NCI-H524 (cell line): ENCODE measurements around the gene GMNC.

Experiments
- DNase-seq, 2 experiments: peaks; one replicate each; lab custom pipeline; 2025; lab: John Stamatoyannopoulos, UW

Gene GMNC

DNA sequence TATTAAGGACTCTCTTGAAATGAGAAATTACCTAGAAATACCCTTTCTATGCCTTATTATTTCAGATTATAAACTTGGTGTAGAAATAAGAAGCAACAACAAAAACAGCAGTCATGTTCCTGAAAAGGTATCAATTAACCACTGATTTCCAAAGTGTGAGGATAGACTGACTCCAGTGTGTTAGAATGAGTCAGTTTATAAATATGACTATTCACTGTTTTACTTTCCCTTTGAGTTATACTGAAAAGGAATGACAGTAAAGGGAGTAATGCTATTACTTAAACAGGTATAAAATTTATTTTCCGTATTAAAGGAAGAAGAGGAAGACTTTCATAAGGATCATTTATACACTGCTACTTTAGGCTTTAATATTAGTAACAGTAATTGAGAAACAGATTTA lies 12.9 kb downstream of the GMNC start:
- no peak for DNase-seq

DNA sequence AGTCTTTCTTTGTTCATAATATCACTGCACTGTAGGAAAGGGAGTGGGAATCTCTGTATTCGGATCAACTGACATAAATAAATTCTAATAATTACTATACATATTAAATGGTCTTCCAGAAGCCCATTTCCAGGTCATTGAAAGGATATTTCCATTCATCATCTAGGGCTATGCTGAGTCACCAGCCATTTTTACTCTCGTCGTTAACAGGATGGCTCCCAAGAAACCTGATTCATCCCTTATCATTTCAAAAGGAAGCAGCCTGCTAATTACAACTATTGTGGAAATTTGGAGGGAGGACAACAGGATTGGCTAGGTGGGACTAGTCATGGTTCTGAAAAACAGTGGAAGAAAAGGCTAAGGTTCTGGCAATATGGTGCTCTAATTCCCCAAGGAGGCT lies 13.6 kb downstream of the GMNC start:
- DNase-seq, result no peak

- no peak for DNase-seq
Measured at GRCh38 chr3:190847436-190847835, 15.1 kb downstream of the GMNC start.

DNA sequence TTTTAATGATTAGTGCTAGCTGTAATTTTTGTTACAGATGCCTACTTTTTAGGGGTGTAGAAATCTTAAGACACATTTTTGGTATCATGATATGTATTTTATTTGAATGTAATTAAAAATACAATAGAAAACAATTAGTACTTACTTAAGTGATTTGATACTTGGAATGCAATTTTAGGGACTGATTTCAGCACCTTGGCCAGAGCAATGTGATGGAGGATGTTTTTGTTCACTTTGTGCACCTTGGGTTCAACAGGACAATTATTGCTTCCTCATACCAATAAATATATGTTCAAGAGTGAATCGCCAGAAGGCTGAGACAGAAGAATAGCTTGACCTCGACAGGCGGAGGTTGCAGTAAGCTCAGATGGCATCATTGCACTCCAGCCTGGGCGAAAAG lies 22.3 kb downstream of the GMNC start:
- no peak for DNase-seq

- no peak for DNase-seq
Measured at GRCh38 chr3:190831225-190831624, 31.3 kb downstream of the GMNC start.

GRCh38 chr3:190830031-190830430 lies 32.5 kb downstream of the GMNC start:
- no peak for DNase-seq

GRCh38 chr3:190826018-190826417 lies 36.5 kb downstream of the GMNC start:
- DNase-seq, result no peak

DNA sequence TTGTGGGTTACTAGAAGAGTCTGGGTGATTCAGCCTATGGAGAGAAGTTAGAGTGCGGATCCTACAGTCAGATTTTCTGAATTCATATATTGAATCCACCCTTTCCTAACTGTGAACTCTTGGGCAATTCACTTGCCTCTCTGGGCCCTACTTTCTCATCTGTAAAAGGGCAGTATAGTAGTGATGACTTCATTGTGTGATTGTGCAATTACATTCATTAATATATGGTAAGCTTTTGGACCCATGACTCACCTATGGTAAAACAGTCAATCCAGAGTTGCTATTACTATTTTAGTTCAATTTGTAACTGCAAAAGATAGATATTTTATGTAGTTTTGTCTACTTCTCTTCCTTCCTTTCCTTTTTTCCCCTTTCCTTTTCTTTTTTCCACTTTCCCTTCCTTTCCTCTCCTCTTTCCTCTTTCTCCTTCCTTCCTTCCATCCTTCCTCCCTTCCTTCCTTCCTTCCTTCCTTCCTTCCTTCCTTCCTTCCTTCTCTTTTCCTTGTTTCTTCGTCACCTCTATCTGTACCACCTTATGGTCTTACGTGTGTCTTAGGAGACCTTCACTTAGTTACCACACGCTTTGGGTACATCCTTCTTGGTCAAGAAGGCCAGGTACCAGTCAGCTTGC lies 37.0 kb downstream of the GMNC start:
- DNase-seq, result no peak

DNA sequence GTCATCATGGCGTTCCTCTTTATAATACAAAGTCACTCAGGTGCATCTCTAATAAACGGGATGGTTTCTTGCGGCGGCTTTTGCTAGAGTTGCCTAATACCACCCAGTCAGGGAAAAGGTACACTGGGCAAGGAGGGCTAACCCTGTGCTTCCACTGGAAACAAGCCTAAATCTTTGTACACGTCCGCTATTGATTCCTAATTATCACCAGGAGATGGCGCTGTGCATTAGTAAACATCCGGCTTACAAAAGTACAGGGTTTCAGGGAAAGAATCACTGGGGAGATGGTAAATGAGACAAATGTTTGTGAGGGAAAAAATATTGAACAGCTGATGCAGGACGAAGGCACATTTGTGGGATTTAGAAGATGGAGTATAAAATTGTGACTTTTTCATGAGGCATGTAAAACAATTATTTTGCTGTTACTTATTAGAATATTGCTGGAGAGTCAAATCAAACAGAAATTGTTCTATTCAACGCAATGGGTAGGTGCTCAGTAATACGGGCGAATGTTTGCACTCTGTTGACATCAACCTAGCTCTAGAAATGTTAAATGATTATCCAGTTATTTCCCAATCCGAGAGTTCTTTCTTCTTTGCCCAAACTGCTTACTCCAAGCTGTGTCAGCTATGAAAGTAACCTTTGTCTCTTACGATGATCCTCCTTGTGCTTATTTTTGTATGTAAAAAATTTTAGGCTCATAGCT lies 50.6 kb downstream of the GMNC start:
- DNase-seq, result peak; percentile 67 to 82

GRCh38 chr3:190810957-190811356 lies 51.5 kb downstream of the GMNC start:
- no peak for DNase-seq

- DNase-seq, result no peak
Measured at GRCh38 chr3:190809351-190809750, 53.1 kb downstream of the GMNC start.

DNA sequence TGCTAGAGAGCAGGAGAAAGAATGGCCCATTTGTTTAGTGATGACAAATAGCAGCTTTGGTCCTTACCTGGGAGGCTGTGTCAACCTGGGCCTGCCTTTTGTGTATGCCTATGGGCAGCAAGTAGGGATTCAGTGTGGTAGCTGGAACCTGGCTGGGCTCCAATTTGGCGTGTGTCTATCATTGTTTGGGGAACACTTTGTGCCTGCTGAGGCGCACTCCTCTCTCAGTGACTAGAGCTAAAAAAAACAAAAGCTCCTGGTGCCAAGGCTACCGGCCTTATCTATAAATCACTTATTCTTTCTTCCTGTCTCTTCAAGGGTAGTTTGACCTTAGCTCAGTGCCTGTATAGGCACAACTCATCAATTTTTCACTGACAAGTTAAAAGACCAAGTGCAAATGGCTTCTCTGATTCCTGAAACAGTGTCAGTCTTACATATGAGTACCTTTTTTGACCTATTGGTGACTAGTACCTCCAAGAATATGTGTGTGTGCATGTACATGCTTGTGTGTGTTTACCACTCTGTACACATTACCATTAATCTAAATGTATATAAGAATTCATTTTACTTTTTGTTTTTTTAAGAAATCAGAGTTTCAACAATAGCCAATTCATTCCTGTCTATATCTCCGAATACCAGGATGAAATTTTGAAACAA lies 54.6 kb downstream of the GMNC start:
- DNase-seq, result no peak
